GM23338 (cell line): ENCODE data around the gene PGGHG. TPM values are rescaled to one million over a fixed set of nuclear protein-coding genes. Genes with fewer than 3 reads are reported as not detected.
"Not testable (repeated sequence)": the region's sequence is repeated elsewhere in the genome, so short reads cannot be mapped to it uniquely, and the experiment has no call there.

ENCODE experiments used
- ATAC-seq: fragments of 200-7000 bp; cut with Tn5 transposase; 3 replicates; pipeline ENCODE4 v1.9.1; 2020
- DNase-seq: peaks from one replicate; pipeline ENCODE4 v3.0.0-alpha.2; 2015; ENCODE audit warnings: low spot score
- H2AFZ ChIP-seq: fragments of 200-600 bp; sonication (generic); 2 replicates; pipeline ENCODE4 v1.8.0; 2016; ENCODE audit warnings: antibody characterized with exemption, mild to moderate bottlenecking, moderate library complexity
- H3F3A ChIP-seq: fragments of 200-600 bp; sonication (generic); replicated peaks from 2 replicates; pipeline ENCODE4 v1.8.0; 2017; ENCODE audit warnings: antibody characterized with exemption, mixed run types, low read depth
- H3K27ac ChIP-seq: fragments of 200-600 bp; sonication (generic); 2 replicates; pipeline ENCODE4 v1.6.1; 2016; ENCODE audit warnings: low read depth
- H3K27me3 ChIP-seq: fragments of 200-600 bp; sonication (generic); 2 replicates; pipeline ENCODE4 v1.8.0; 2016; ENCODE audit warnings: mild to moderate bottlenecking, mixed run types, moderate library complexity; ENCODE audit not compliant: insufficient read depth
- H3K36me3 ChIP-seq: fragments of 200-600 bp; sonication (generic); 2 replicates; pipeline ENCODE4 v1.8.0; 2016; ENCODE audit warnings: mild to moderate bottlenecking; ENCODE audit not compliant: insufficient read depth
- H3K4me1 ChIP-seq: fragments of 200-600 bp; sonication (generic); 2 replicates; pipeline ENCODE4 v1.8.0; 2016; ENCODE audit warnings: mild to moderate bottlenecking, moderate library complexity; ENCODE audit not compliant: insufficient read depth
- H3K4me2 ChIP-seq: fragments of 200-600 bp; sonication (generic); 2 replicates; pipeline ENCODE4 v1.7.1; 2017; ENCODE audit warnings: mixed run types
- H3K4me3 ChIP-seq: fragments of 200-600 bp; sonication (generic); 2 replicates; pipeline ENCODE4 v1.6.1; 2016; ENCODE audit warnings: mixed run types
- H3K79me2 ChIP-seq: fragments of 200-600 bp; sonication (generic); replicated peaks from 2 replicates; pipeline ENCODE4 v1.8.0; 2017; ENCODE audit warnings: mild to moderate bottlenecking; ENCODE audit not compliant: insufficient read depth
- H3K9me2 ChIP-seq: fragments of 200-600 bp; sonication (generic); 2 replicates; pipeline ENCODE4 v1.8.0; 2017; ENCODE audit not compliant: insufficient read depth
- H4K20me1 ChIP-seq: fragments of 200-600 bp; sonication (generic); replicated peaks from 2 replicates; pipeline ENCODE4 v1.8.0; 2017; ENCODE audit warnings: mild to moderate bottlenecking; ENCODE audit not compliant: insufficient read depth
- H3K27ac Mint-ChIP-seq: 2 replicates; pipeline ENCODE4 v1.8.0; 2020; ENCODE audit warnings: inconsistent platforms, mild to moderate bottlenecking, moderate library complexity, mixed read lengths
- H3K27me3 Mint-ChIP-seq: 3 replicates; pipeline ENCODE4 v1.8.0; 2022; ENCODE audit warnings: low read depth, mild to moderate bottlenecking, moderate library complexity, mixed read lengths, inconsistent platforms; ENCODE audit not compliant: insufficient read depth, poor library complexity
- H3K36me3 Mint-ChIP-seq: 3 replicates; pipeline ENCODE4 v1.8.0; 2021; ENCODE audit warnings: low read depth, mild to moderate bottlenecking, inconsistent platforms, moderate library complexity, mixed read lengths
- H3K4me1 Mint-ChIP-seq: 3 replicates; pipeline ENCODE4 v1.8.0; 2020; ENCODE audit warnings: mild to moderate bottlenecking, inconsistent platforms, mixed read lengths
- H3K4me3 Mint-ChIP-seq: 3 replicates; pipeline ENCODE4 v1.8.0; 2021; ENCODE audit warnings: moderate library complexity, mild to moderate bottlenecking, inconsistent platforms, mixed read lengths
- H3K9me3 Mint-ChIP-seq: 3 replicates; pipeline ENCODE4 v1.8.0; 2020; ENCODE audit warnings: moderate library complexity, mild to moderate bottlenecking, inconsistent platforms, mixed read lengths
- EZH2phosphoT487 ChIP-seq: fragments of 200-600 bp; sonication (generic); IDR thresholded peaks from one replicate; pipeline ENCODE4 v1.8.1; 2018; ENCODE audit warnings: antibody characterized with exemption; ENCODE audit not compliant: unreplicated experiment
- JUNB ChIP-seq: IDR thresholded peaks from one replicate; pipeline ENCODE4 v1.6.1; 2016; ENCODE audit warnings: antibody characterized with exemption; ENCODE audit not compliant: unreplicated experiment
- NANOG ChIP-seq: IDR thresholded peaks from 2 replicates; pipeline ENCODE4 v1.6.1; 2016; ENCODE audit warnings: antibody characterized with exemption, borderline replicate concordance
- POLR2AphosphoS5 ChIP-seq: IDR thresholded peaks from 2 replicates; pipeline ENCODE4 v1.6.1; 2016; ENCODE audit warnings: antibody characterized with exemption, low read depth
- STAT1 ChIP-seq: IDR thresholded peaks from one replicate; pipeline ENCODE4 v1.6.1; 2016; ENCODE audit warnings: antibody characterized with exemption; ENCODE audit not compliant: unreplicated experiment
- ZNF114 ChIP-seq: fragments of 250-450 bp; sonication (Bioruptor Pico); IDR thresholded peaks from 2 replicates; pipeline ENCODE4 v1.5.0; 2020; ENCODE audit warnings: mild to moderate bottlenecking, moderate library complexity
- polyA plus RNA-seq: library from polyadenylated mRNA; unstranded; fragments of >200 nt; fragmentation: Nextera tagmentation; extraction: Ambion mirVana; gene quantifications from 2 replicates; pipeline ENCODE4 v1.2.1, GENCODE V29; 2016
- total RNA-seq: library from RNA; depleted of rRNA; stranded (reverse); fragments of >200 nt; shearing (Covaris generic); gene quantifications from 2 replicates; pipeline ENCODE4 v1.2.3, GENCODE V29; 2014
- TF ChIP-seq, protein P1 (sequence below): IDR thresholded peaks from one replicate; pipeline ENCODE4 v1.6.1; 2018; ENCODE audit warnings: antibody characterized with exemption; ENCODE audit not compliant: unreplicated experiment
- TF ChIP-seq, protein P2 (sequence below), 2 experiments: fragments of 200-600 bp in 1 of 2; sonication (generic) in 1 of 2; conservative IDR thresholded peaks; 2 replicates each; pipeline versions ENCODE4 v1.5.1 to v1.6.1; 2016 to 2017; ENCODE audit warnings: antibody characterized with exemption in 2 of 2, low read depth in 2 of 2, mild to moderate bottlenecking in 2 of 2, moderate library complexity in 1 of 2
- TF ChIP-seq, protein P3 (sequence below): IDR thresholded peaks from 2 replicates; pipeline ENCODE4 v1.6.1; 2016; ENCODE audit warnings: antibody characterized with exemption

PGGHG gene
- total and polyA plus RNA-seq, 2 experiments from 2014 or later, result 24.9 to 55.8 TPM

DNA sequence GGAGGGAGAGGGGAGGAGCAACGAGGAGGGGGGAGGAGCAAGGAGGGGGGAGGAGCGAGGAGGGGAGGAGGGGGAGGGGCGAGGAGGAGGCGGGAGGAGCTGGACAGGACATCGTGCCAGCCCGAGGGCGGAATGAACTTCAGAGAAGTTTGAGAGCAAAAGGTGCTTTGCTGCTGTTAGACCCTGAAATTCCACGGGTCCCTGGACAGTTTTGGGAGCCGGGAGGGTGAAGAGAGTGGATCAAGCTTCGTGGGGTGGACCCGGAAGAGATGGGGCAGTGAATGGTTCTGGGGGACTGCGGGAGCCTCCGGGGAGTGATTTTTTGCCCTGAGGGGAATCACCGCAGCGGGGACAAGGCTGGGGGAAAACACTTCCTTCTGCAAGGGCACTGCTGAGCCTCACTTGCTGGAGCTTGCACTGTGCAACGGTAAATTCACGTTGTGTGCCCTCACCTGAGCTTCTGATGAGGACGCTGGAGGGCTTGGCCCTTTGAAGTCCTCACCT lies 21.4 kb upstream of the PGGHG start (continued):
- TF ChIP-seq, protein P1, sequence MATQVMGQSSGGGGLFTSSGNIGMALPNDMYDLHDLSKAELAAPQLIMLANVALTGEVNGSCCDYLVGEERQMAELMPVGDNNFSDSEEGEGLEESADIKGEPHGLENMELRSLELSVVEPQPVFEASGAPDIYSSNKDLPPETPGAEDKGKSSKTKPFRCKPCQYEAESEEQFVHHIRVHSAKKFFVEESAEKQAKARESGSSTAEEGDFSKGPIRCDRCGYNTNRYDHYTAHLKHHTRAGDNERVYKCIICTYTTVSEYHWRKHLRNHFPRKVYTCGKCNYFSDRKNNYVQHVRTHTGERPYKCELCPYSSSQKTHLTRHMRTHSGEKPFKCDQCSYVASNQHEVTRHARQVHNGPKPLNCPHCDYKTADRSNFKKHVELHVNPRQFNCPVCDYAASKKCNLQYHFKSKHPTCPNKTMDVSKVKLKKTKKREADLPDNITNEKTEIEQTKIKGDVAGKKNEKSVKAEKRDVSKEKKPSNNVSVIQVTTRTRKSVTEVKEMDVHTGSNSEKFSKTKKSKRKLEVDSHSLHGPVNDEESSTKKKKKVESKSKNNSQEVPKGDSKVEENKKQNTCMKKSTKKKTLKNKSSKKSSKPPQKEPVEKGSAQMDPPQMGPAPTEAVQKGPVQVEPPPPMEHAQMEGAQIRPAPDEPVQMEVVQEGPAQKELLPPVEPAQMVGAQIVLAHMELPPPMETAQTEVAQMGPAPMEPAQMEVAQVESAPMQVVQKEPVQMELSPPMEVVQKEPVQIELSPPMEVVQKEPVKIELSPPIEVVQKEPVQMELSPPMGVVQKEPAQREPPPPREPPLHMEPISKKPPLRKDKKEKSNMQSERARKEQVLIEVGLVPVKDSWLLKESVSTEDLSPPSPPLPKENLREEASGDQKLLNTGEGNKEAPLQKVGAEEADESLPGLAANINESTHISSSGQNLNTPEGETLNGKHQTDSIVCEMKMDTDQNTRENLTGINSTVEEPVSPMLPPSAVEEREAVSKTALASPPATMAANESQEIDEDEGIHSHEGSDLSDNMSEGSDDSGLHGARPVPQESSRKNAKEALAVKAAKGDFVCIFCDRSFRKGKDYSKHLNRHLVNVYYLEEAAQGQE, result no peak
- TF ChIP-seq, protein P2, sequence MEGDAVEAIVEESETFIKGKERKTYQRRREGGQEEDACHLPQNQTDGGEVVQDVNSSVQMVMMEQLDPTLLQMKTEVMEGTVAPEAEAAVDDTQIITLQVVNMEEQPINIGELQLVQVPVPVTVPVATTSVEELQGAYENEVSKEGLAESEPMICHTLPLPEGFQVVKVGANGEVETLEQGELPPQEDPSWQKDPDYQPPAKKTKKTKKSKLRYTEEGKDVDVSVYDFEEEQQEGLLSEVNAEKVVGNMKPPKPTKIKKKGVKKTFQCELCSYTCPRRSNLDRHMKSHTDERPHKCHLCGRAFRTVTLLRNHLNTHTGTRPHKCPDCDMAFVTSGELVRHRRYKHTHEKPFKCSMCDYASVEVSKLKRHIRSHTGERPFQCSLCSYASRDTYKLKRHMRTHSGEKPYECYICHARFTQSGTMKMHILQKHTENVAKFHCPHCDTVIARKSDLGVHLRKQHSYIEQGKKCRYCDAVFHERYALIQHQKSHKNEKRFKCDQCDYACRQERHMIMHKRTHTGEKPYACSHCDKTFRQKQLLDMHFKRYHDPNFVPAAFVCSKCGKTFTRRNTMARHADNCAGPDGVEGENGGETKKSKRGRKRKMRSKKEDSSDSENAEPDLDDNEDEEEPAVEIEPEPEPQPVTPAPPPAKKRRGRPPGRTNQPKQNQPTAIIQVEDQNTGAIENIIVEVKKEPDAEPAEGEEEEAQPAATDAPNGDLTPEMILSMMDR (conservative IDR thresholded peaks at IDR 0.05; ENCODE audit: low read depth in 2 of 2), result no peak
- no peak for TF ChIP-seq POLR2AphosphoS5
- TF ChIP-seq ZNF114 (CRISPR knock-in tag), result no peak
- no peak for TF ChIP-seq JUNB
- no peak for TF ChIP-seq STAT1
- no peak for TF ChIP-seq NANOG
- TF ChIP-seq, protein P3, sequence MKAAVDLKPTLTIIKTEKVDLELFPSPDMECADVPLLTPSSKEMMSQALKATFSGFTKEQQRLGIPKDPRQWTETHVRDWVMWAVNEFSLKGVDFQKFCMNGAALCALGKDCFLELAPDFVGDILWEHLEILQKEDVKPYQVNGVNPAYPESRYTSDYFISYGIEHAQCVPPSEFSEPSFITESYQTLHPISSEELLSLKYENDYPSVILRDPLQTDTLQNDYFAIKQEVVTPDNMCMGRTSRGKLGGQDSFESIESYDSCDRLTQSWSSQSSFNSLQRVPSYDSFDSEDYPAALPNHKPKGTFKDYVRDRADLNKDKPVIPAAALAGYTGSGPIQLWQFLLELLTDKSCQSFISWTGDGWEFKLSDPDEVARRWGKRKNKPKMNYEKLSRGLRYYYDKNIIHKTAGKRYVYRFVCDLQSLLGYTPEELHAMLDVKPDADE, result no peak
- no peak for TF ChIP-seq EZH2phosphoT487

DNA sequence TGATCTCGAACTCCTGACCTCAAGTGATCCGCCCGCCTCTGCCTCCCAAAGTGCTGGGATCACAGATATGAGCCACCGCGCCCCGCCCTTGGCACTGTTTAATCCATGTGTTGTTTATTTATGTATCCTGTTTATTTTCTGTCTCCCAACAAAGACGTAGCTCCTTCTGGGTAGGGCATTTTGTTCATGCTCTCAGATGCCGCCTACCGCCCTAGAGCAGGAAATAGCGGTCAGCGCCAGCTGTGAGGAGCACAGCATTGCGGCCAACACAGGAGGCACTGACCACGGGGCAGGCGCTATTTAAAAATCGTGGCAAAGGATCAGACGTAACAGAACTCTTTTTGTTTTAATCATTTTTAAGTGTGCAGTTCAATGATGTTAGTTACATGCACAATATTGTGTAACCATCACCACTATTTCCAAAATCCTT lies 20.2 kb upstream of the PGGHG start:
- H3K27ac Mint-ChIP-seq, H3K79me2 ChIP-seq, H3K27me3 Mint-ChIP-seq, H3K4me3 ChIP-seq, H4K20me1 ChIP-seq, H3K27ac ChIP-seq, H3K9me2 ChIP-seq, H3F3A ChIP-seq, H3K27me3 ChIP-seq, H3K36me3 ChIP-seq, H3K4me3 Mint-ChIP-seq: not testable (repeated sequence)
- H3K4me1 Mint-ChIP-seq, result peaks cover 16% of the 10 kb centered on the region
- DNase-seq (peak; percentile 27), ATAC-seq (peak; percentile 51; the same call in 2 of the 3 replicates)
- peak overlapping the region; percentile 11; the same call in 1 of the 2 replicates for H2AFZ ChIP-seq
- H3K9me3 Mint-ChIP-seq, result peaks cover 28% of the 10 kb centered on the region
- peaks cover 14% of the 10 kb centered on the region; the same call in 1 of the 2 replicates for H3K4me1 ChIP-seq
- peak overlapping the region; percentile 13; the same call in 1 of the 2 replicates for H3K4me2 ChIP-seq
- peaks cover 14% of the 10 kb centered on the region; the same call in 2 of the 3 replicates for H3K36me3 Mint-ChIP-seq
